ENCODE results near the gene CT45A1.

DNA sequence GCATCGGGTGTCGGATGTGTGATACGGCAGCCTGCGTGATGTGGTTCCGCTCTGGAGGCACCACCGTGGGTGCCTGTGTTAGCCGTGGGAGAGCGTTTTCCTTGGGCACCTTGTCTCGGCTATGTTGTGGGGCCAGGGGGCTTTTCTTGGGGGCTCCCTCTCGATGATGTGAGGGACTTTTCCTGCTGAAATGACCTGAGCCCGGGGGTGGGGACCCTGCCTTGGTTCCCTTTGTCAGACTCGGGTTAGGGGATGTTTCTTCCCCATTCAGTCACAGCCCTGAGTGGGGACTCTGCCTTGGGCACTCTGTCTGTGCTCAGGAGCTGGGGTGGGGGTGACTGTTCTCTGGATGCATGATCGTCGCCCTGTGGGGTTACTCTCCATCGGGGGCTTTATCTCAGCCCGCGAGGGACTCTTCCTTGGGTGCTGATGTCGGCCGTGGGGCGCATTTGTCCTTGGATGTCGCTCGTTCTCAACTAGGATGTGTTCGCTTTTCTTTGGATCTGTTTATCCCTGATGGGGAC is 27.8 kb downstream of the CT45A1 start:
- no peak for TF ChIP-seq POLR2A (IDR thresholded peaks at IDR 0.05)
- TF ChIP-seq, protein P1, sequence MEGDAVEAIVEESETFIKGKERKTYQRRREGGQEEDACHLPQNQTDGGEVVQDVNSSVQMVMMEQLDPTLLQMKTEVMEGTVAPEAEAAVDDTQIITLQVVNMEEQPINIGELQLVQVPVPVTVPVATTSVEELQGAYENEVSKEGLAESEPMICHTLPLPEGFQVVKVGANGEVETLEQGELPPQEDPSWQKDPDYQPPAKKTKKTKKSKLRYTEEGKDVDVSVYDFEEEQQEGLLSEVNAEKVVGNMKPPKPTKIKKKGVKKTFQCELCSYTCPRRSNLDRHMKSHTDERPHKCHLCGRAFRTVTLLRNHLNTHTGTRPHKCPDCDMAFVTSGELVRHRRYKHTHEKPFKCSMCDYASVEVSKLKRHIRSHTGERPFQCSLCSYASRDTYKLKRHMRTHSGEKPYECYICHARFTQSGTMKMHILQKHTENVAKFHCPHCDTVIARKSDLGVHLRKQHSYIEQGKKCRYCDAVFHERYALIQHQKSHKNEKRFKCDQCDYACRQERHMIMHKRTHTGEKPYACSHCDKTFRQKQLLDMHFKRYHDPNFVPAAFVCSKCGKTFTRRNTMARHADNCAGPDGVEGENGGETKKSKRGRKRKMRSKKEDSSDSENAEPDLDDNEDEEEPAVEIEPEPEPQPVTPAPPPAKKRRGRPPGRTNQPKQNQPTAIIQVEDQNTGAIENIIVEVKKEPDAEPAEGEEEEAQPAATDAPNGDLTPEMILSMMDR (IDR thresholded peaks at IDR 0.05): no peak

Data from thyroid gland (tissue), 4 donors.